ENCODE data around the gene SYP. TPM values are rescaled to one million over a fixed set of nuclear protein-coding genes. Genes with fewer than 3 reads are reported as not detected.
"Not testable (repeated sequence)": the region's sequence is repeated elsewhere in the genome, so short reads cannot be mapped to it uniquely, and the experiment has no call there.

The SYP gene
- total RNA-seq, 2 donors from 2014 or later: 0.84 to 1.7 TPM

DNA sequence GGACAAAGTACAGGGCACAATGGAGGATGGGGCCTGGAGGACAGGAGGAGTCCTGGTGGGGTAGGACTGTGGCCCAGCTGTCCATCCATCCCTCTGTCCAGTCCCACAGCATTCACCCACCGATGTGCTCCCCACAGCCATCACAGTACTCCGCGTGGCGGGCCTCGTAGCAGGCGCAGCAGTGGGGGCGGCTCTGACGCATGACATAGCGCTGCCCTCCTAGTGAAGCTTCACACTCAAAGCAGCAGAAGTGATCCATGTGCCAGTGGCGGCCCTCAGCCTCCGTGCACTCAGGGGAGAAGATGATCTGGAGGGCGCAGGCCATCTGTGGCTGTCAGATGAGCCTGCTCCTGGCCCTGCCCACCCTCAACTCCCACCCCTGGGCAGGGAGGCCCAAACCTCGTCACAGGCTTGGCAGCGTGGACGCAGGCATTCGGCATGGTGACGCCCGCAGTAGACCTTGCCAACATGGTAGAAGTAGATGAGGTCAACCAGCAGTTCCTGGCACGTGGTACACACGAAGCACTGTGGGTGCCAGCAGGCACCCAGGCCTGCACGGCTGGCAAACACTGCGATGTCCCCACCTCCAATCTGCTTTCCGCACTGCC, 22.0 kb downstream of the SYP start:
- Mint-ChIP-seq H3K4me3 (no peak overlapping the region), H3K27ac (no peak overlapping the region), H3K9me3 (no peaks in the 10 kb centered on the region), H3K36me3 (peaks cover 11% of the 10 kb centered on the region), H3K27me3 (no peaks in the 10 kb centered on the region), H3K4me1 (ENCODE audit: low read depth in 2 of 2) (peaks cover 0 to 28% of the 10 kb centered on the region in 2 donors)
- ATAC-seq (no peak), DNase-seq (ENCODE audit: low spot score) (no peak)

DNA sequence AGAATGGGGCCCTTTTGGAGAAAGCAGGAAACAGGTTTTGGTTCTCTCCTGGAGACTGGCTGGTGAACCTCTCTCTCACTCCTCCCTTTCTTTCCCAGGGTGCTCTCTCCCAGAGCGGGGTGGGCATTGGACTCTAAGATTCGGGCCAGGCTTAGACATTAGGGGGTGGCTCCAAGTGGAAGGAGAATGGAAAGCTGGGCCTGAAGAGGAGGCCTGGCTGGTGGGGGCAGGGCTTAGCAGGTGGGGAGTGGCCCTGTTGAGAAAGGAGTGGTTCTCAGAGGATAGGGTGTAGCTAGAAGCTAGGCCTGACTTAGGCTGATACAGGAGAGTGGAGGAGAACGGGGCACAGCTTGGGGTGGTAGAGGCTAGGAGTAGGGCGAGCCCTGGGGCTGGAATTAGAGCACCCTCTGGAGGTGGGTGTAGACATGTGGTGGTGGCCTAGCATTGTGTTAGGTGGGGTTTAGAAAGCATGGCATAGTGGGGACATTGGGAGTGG, 22.6 kb downstream of the SYP start:
- H3K27me3 Mint-ChIP-seq: no peaks in the 10 kb centered on the region
- peaks cover 9% of the 10 kb centered on the region for H3K36me3 Mint-ChIP-seq
- DNase-seq (ENCODE audit: low spot score) (no peak), ATAC-seq (peak; percentile 38 to 56)
- H3K27ac Mint-ChIP-seq: no peak overlapping the region
- H3K4me1 Mint-ChIP-seq (ENCODE audit: low read depth in 2 of 2): peaks cover 0 to 32% of the 10 kb centered on the region in 2 donors
- no peak overlapping the region for H3K4me3 Mint-ChIP-seq
- no peaks in the 10 kb centered on the region for H3K9me3 Mint-ChIP-seq

DNA sequence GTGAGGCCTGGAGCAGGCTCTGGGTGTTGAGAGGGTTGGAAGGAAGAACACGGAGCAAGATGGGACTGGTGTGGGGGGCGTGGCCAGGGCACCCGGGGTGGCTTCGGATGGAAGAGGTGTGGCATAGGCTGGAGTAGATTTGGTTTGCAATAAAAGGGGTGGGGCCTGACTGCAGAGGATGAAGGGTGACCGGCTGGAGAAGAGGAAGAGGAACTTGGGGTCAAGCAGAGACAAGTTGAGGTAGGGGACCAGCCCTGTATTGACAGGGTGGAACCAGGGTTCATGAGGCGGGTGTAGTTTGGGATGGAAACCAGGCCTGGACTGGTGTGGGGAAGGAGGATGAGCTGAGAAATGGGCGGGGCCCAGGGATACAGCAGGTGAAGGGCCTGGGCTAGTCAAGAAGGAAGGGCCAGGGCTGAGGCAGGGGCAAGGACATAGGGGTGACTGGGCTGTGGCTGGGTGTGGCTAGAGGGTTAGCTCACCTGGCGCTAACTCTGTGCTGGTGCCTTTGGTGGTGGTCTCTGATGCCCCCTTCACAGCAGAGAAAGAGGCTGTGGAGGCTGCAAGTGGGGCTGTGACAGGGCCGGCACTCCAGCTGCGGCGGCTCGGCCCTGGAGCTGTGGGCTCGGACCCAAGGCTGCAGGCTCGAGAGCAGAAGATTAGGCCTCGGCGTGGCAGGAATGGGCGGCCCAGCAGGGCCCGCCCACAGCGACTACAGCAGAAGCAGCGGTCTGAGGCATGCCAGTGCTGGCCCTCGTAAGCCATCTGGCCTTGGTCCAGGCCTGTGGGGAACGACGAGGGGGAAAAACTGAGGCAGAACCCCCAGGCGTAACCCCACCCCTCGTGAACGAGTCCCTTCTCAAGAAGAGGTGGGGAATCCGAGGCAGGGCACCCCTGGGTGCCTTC, 23.3 kb downstream of the SYP start:
- Mint-ChIP-seq H3K36me3 (peaks cover 6% of the 10 kb centered on the region), H3K27ac (no peak overlapping the region), H3K4me3 (no peak overlapping the region), H3K9me3 (no peaks in the 10 kb centered on the region), H3K27me3 (no peaks in the 10 kb centered on the region), H3K4me1 (ENCODE audit: low read depth in 2 of 2) (peaks cover 0 to 29% of the 10 kb centered on the region in 2 donors)
- DNase-seq (ENCODE audit: low spot score): no peak
- no peak for ATAC-seq

DNA sequence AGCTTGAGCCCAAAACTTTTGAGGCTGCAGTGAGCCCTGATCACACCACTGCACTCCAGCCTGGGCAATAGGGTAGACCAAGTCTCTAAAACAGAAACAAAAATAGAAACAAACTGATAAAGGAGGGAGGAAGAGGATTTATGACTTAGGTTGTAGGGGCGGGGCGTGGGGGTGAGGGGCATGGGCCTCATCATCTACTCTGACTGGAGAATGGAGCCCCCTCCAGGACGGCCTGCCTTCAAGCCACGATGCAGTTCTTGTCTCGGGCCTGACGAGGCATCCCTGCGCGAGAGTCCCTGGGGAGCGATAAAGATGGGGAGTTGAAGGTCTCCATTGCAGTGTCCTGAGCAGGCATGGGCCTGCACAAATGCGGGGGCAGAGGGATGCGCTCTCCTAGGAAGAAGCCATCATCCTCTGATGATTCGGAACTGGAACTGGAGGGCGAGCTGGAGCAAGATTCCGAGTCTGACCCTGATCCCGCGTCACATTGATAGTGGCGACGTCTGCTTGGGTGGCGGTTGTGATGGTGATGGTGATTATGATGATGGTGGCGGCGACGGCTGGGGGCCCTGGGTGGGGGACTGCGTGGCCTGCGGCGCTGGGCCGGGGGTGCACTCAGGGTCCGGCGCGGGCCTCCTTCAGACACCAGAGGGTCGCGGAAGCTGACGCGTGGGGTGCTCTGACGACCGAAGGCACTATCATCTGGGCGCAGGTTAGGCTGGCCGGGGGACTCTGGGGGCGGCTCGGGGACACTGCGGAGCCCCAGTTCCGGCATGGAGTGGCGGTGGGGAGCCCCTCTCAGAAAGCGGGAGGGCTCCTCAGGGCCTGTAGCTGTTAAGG, 24.3 kb downstream of the SYP start:
- peaks cover 0 to 28% of the 10 kb centered on the region in 2 donors for H3K4me1 Mint-ChIP-seq (ENCODE audit: low read depth in 2 of 2)
- no peaks in the 10 kb centered on the region for H3K9me3 Mint-ChIP-seq
- ATAC-seq: no peak
- DNase-seq (ENCODE audit: low spot score): no peak
- H3K27ac Mint-ChIP-seq: no peak overlapping the region
- H3K36me3 Mint-ChIP-seq: peaks cover 5% of the 10 kb centered on the region
- H3K4me3 Mint-ChIP-seq: no peak overlapping the region
- H3K27me3 Mint-ChIP-seq: no peaks in the 10 kb centered on the region

DNA sequence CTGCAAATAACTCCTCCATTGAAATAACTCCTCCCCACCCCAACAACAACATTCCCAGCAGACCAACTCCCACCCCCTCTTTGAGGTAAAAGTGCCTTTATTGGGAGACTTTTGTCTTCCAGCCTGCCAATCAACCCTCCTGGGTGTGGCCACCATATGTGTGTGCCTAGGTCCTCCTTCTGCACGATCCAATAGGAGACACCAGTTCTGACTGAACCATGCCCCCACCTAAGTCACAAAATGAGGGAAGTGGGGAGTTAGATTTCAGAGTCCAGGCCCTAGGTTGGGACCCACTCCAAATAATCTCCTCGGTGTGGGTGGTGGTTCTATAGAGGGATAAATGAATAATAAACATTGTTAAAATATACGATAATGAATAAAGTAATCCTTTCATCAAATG, 25.3 kb downstream of the SYP start:
- Mint-ChIP-seq H3K9me3 (no peaks in the 10 kb centered on the region), H3K4me3 (no peak overlapping the region), H3K4me1 (ENCODE audit: low read depth in 2 of 2) (peaks cover 0 to 24% of the 10 kb centered on the region in 2 donors), H3K36me3 (no peaks in the 10 kb centered on the region), H3K27ac (no peak overlapping the region), H3K27me3 (no peaks in the 10 kb centered on the region)
- ATAC-seq: no peak
- no peak for DNase-seq (ENCODE audit: low spot score)

DNA sequence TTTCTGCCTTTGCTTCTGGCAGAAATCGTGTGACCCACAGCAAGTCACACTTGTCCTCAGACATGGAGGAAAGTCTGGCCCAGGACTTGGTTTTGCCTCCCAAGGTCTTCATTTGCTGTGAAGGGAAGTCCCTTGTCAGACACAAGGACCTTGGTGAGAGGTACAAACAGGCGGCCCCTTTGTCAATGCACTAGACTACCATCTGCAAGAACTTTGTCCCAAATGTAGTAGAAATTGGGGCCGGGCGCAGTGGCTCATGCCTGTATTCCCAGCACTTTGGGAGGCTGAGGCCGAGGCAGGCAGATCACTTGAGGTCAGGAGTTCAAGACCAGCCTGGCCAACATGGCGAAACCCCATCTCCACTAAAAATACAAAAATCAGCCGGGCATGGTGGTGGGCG, 26.4 kb downstream of the SYP start:
- H3K36me3 Mint-ChIP-seq; DNase-seq (ENCODE audit: low spot score); ATAC-seq; H3K9me3 Mint-ChIP-seq; H3K27me3 Mint-ChIP-seq: not testable (repeated sequence)
- H3K4me3 Mint-ChIP-seq: peak overlapping the region; percentile 84
- peak overlapping the region; percentile 63 to 69 for H3K27ac Mint-ChIP-seq
- peaks cover 0 to 19% of the 10 kb centered on the region in 2 donors for H3K4me1 Mint-ChIP-seq (ENCODE audit: low read depth in 2 of 2)

DNA sequence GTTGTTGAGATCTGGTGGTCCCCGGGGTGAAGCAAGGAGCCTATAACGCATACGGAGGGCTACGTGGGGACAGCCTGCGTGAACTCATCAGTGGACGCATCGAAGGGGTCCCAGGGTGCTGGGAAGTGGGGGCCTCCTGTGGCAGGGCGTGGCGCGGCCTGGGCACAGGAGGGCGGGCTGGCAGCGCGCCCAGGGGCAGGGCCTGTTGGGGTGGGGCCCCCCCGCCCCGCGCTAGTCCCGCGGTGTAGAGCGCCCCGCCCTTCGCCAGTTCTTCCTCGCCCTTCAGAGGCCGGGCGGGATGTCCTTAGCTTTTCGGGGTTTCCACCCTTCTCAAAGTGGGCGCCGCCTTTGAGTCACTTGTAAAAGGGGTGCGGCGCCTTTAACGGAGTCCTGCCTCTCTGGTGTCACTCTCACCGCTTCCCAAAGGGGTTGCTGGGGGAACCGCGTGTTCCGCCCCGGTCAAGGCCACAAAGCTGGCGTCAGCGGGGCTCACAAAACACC, 27.7 kb downstream of the SYP start:
- no peaks in the 10 kb centered on the region for H3K9me3 Mint-ChIP-seq
- H3K36me3 Mint-ChIP-seq: no peaks in the 10 kb centered on the region
- peak; percentile 86 to 88 for ATAC-seq
- DNase-seq (ENCODE audit: low spot score): peak; percentile 72
- H3K4me1 Mint-ChIP-seq (ENCODE audit: low read depth in 2 of 2): peaks cover 7 to 22% of the 10 kb centered on the region in 2 donors
- H3K27ac Mint-ChIP-seq: peak overlapping the region; percentile 63 to 69
- peak overlapping the region; percentile 84 for H3K4me3 Mint-ChIP-seq
- no peaks in the 10 kb centered on the region for H3K27me3 Mint-ChIP-seq

DNA sequence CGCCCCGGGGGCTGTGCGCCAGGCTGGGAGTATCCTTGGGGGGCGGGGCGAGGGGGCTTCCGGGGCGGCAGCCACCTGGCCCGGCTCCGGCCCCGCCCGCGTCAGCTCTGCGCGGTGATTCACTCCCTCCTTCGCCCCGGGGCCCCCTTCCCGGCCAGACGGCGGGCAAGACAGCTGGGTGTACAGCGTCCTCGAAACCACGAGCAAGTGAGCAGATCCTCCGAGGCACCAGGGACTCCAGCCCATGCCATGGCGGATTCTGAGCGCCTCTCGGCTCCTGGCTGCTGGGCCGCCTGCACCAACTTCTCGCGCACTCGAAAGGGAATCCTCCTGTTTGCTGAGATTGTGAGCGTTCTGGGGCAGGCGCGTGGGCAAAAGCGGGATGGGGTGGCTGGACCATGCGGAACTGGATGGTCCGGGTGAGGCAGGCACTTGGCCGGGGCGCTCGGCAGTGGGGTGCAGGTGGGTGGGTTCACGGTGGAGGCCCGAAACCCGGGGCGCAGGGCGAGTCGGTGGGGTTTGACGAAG, 28.2 kb downstream of the SYP start, which contains the start of gene PLP2:
TSS of gene PLP2 (plus strand) at position 147 of the 528 bp plus-strand sequence. CDS start at position 250, 103 bp downstream.
- H3K4me1 Mint-ChIP-seq (ENCODE audit: low read depth in 2 of 2): peaks cover 11 to 25% of the 10 kb centered on the region in 2 donors
- H3K4me3 Mint-ChIP-seq: peak within 1 kb of the TSS; percentile 84
- no peaks in the 10 kb centered on the region for H3K9me3 Mint-ChIP-seq
- no peaks in the 10 kb centered on the region for H3K36me3 Mint-ChIP-seq
- peak; percentile 72 to 75 for ATAC-seq
- peak; percentile 69 for DNase-seq (ENCODE audit: low spot score)
- peak within 1 kb of the TSS; percentile 63 to 69 for H3K27ac Mint-ChIP-seq
- H3K27me3 Mint-ChIP-seq: no peaks in the 10 kb centered on the region

DNA sequence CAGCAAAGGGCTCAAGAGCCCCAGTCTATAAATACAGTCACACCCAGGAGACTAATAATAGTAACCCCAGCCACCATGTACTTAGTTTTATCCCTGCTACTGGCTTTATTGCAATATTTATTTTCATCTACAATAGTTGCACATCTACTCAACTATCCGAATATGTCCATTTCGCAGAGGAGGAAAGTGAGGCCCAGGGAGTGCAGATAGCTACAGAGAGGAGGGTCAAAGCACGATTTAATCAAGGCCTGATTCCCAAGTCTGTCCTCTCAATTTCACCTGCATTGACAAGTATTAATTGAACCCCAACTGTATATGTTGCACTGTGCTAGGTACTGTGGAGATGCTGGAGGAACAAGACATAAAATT, 32.3 kb downstream of the SYP start:
- Mint-ChIP-seq H3K27ac (peak overlapping the region; percentile 92 to 95), H3K36me3 (no peaks in the 10 kb centered on the region), H3K4me3 (peak overlapping the region; percentile 94), H3K27me3 (no peaks in the 10 kb centered on the region), H3K9me3 (no peaks in the 10 kb centered on the region), H3K4me1 (ENCODE audit: low read depth in 2 of 2) (peaks cover 29 to 31% of the 10 kb centered on the region in 2 donors)
- ATAC-seq (no peak), DNase-seq (ENCODE audit: low spot score) (no peak)

DNA sequence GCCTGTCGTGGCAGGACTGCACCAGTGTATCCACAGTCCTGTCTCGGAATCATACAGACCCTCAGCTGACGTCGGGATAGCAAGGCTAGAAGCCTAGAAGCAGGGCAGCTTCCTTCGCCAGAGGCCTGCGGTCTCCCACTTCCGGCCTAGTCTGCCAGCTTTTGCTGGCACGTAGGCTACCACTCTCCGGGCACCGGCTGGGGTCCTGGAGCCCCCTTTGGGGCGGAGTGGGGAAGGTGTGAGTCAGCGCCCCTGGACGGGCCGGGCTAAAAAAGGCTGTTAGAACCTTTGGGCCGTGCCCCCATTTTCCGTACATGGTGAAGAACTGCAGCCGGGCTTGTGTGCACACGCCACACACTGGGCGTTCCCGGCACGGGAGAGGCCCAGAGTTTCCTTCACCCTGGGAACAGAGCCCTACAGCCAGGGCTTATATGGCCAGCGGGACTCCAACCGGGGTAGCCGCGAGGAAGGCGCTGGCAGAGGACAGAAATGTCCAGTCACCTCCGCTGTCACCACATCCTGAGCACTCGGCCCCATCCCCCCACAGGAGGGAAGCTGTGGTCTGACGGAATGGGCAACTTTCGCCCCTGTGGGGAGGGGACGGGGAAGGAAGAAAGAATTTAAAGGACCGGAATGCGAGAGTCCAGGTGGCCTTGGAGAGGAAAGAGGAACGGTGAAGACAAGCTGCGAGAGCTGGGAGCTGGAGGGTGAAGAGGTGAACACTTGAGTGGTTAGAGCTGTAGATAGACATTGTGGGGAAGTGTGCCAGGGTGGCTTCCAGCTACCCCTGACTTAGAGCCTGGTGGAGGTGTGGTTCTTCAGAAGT, 32.9 kb downstream of the SYP start:
- Mint-ChIP-seq H3K27me3 (no peaks in the 10 kb centered on the region), H3K4me3 (peak overlapping the region; percentile 94), H3K9me3 (no peaks in the 10 kb centered on the region), H3K27ac (peak overlapping the region; percentile 92 to 95), H3K36me3 (no peaks in the 10 kb centered on the region), H3K4me1 (ENCODE audit: low read depth in 2 of 2) (peaks cover 27 to 31% of the 10 kb centered on the region in 2 donors)
- ATAC-seq (peak; percentile 56 to 62), DNase-seq (ENCODE audit: low spot score) (peak; percentile 83)

DNA sequence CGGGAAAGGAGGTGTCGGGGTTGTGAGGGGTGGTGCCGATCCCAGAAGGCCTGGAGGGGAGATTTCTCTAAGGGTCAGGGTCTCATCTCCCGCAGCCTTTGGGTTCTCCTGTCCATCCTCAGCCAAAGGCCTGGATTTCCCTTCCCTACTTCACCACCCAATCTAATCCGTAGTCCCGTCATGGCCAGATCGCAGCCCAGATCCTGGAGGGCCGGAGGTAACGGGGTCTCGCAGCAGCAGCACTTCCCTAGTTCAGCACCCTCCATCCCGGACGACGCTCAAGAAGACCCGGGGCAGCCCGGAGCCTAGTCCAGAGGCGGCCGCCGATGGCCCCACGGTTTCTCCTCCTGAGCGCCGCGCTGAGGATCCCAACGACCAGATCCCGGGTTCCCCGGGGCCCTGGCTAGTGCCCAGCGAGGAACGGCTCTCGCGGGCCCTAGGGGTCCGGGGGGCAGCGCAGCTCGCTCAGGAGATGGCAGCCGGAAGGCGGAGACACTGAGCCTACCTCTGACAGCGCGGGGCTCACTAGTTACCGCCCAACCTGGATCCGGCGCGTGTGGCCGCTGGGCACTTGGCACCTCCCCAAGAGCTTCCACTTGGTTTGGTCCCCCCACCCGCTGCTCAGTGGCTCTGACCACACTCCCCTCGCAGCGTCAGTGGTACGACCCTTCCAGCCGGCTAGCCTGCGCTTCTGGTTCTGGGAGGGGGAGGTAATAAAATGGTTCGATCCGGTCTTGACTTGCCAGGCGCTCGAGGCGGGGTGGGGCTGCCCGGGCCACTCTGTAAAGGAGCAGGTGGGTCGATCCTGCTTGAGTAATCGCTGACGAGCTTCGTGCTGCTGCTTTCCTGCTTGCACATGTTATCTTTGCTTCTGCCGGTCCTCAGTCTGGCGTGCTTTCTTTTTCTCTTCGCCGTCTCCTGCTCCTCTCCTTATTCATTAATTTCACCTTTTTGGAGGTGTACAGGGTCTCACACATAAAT, 33.8 kb downstream of the SYP start:
- peak overlapping the region; percentile 92 to 95 for H3K27ac Mint-ChIP-seq
- peak overlapping the region; percentile 94 for H3K4me3 Mint-ChIP-seq
- H3K36me3 Mint-ChIP-seq: no peaks in the 10 kb centered on the region
- no peaks in the 10 kb centered on the region for H3K27me3 Mint-ChIP-seq
- H3K9me3 Mint-ChIP-seq: no peaks in the 10 kb centered on the region
- H3K4me1 Mint-ChIP-seq (ENCODE audit: low read depth in 2 of 2): peaks cover 27 to 31% of the 10 kb centered on the region in 2 donors
- peak; percentile 67 to 70 for ATAC-seq
- DNase-seq (ENCODE audit: low spot score): peak; percentile 69
